ENCODE measurements around the gene NEB.

- TF ChIP-seq, protein P1, sequence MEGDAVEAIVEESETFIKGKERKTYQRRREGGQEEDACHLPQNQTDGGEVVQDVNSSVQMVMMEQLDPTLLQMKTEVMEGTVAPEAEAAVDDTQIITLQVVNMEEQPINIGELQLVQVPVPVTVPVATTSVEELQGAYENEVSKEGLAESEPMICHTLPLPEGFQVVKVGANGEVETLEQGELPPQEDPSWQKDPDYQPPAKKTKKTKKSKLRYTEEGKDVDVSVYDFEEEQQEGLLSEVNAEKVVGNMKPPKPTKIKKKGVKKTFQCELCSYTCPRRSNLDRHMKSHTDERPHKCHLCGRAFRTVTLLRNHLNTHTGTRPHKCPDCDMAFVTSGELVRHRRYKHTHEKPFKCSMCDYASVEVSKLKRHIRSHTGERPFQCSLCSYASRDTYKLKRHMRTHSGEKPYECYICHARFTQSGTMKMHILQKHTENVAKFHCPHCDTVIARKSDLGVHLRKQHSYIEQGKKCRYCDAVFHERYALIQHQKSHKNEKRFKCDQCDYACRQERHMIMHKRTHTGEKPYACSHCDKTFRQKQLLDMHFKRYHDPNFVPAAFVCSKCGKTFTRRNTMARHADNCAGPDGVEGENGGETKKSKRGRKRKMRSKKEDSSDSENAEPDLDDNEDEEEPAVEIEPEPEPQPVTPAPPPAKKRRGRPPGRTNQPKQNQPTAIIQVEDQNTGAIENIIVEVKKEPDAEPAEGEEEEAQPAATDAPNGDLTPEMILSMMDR (IDR thresholded peaks at IDR 0.05): no peak
- no peak for TF ChIP-seq POLR2A (IDR thresholded peaks at IDR 0.05)
Measured at GRCh38 chr2:151543876-151544275, 190.4 kb downstream of the NEB start.
